CD4-positive, alpha-beta T cell (primary cell): ENCODE data around the gene PTGS1. TPM values are rescaled to one million over a fixed set of nuclear protein-coding genes. Genes with fewer than 3 reads are reported as not detected.

ENCODE experiments used
- ATAC-seq: fragments of 200-7000 bp; cut with Tn5 transposase; one replicate; pipeline ENCODE4 v1.10.0; 2022; ENCODE audit warnings: mild to moderate bottlenecking; ENCODE audit not compliant: poor library complexity
- CTCF ChIA-PET: fragments of 350-600 bp; sonication (Branson Sonifier 250); formaldehyde crosslinking; loops from one replicate; lab custom pipeline; 2021; ENCODE audit warnings: antibody characterized with exemption, inconsistent platforms; lab: Charles Lee
- POLR2A ChIA-PET: fragments of 350-600 bp; sonication (Branson Sonifier 250); formaldehyde crosslinking; loops from one replicate; lab custom pipeline; 2021; ENCODE audit warnings: antibody characterized with exemption, inconsistent platforms; lab: Charles Lee
- DNase-seq, 14 experiments: peaks; one replicate each; pipeline ENCODE4 v3.0.0-alpha.2; 2013 to 2020; ENCODE audit warnings: mixed read lengths in 2 of 14
- H3K27ac ChIP-seq, 2 donors: one replicate each; pipeline versions ENCODE4 v1.5.1 to v1.7.0; 2013; ENCODE audit warnings: low read length in 2 of 2, low read depth in 1 of 2, mild to moderate bottlenecking in 1 of 2
- H3K27me3 ChIP-seq, 2 experiments: 1 replicate in 1 of 2; 2 replicates in 1 of 2; pipeline versions ENCODE4 v1.6.1 to v1.7.0; 2013; ENCODE audit warnings: low read length in 2 of 2, control low read depth in 1 of 2, mild to moderate bottlenecking in 1 of 2, moderate library complexity in 1 of 2; ENCODE audit not compliant: insufficient read depth in 2 of 2, control insufficient read depth in 1 of 2
- H3K36me3 ChIP-seq: one replicate; pipeline ENCODE4 v1.6.1; 2013; ENCODE audit warnings: low read length, control low read depth; ENCODE audit not compliant: insufficient read depth
- H3K4me1 ChIP-seq: one replicate; pipeline ENCODE4 v1.6.1; 2013; ENCODE audit warnings: low read length, control low read depth; ENCODE audit not compliant: insufficient read depth
- H3K4me3 ChIP-seq: one replicate; pipeline ENCODE4 v1.5.1; 2013; ENCODE audit warnings: mild to moderate bottlenecking, low read length, moderate library complexity
- H3K9me3 ChIP-seq, 2 experiments: 1 replicate in 1 of 2; 2 replicates in 1 of 2; pipeline versions ENCODE4 v1.6.1 to v1.7.0; 2013; ENCODE audit warnings: low read length in 2 of 2, mild to moderate bottlenecking in 2 of 2, control low read depth in 1 of 2, moderate library complexity in 1 of 2; ENCODE audit not compliant: control insufficient read depth in 1 of 2, insufficient read depth in 1 of 2
- H3K27ac Mint-ChIP-seq: one replicate; pipeline ENCODE4 v1.8.0; 2020; ENCODE audit warnings: mixed read lengths
- H3K27me3 Mint-ChIP-seq: one replicate; pipeline ENCODE4 v1.8.0; 2021; ENCODE audit warnings: mixed read lengths
- H3K36me3 Mint-ChIP-seq: one replicate; pipeline ENCODE4 v1.8.0; 2021; ENCODE audit warnings: low read depth, mixed read lengths
- H3K4me1 Mint-ChIP-seq: one replicate; pipeline ENCODE4 v1.8.0; 2021; ENCODE audit warnings: low read depth, mixed read lengths
- H3K4me3 Mint-ChIP-seq: one replicate; pipeline ENCODE4 v1.8.0; 2020; ENCODE audit warnings: mild to moderate bottlenecking, mixed read lengths
- H3K9me3 Mint-ChIP-seq: one replicate; pipeline ENCODE4 v1.8.0; 2020; ENCODE audit warnings: mixed read lengths
- intact Hi-C, 2 experiments: fragments of 100-400 bp; cut with DNase I in 1 of 2; cut with micrococcal nuclease in 1 of 2; formaldehyde crosslinking; loops; one replicate each; pipeline versions ENCODE4 v1.15.1 to v1.9.0; 2023 to 2025; cut with DNase I, micrococcal nuclease
- total RNA-seq, 174 experiments: library from RNA in 2 of 174; stranded (reverse) in 2 of 174; gene quantifications; one replicate each; pipeline ENCODE4 v1.2.3 and lab custom pipeline; 2021 to 2026
- TF ChIP-seq, protein P1 (sequence below): fragments of 200-600 bp; IDR thresholded peaks from one replicate; pipeline ENCODE4 v1.8.0; 2022; ENCODE audit warnings: antibody characterized with exemption, mild to moderate bottlenecking

The PTGS1 gene
- total RNA-seq, 2 experiments from 2014 or later, result 0.14 to 0.27 TPM

DNA sequence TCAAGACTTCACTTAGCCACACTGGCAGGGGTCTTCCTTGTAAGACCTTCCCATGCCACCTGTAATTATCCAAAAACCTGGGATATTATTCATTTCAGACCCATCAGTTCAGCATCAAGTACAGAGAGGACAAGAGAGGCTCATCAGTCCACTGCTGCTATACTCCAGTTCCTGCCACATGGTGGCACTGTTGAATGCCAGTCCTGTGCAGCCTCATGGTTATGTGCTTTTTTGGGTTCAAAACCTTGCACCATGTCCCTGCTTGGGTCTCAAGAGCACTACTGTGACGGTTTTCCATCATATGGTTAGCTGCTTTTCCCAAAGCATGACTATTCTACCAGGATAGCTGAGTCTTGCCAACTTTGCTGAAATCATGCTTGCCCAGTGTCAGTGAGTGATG lies 8.5 kb downstream of the PTGS1 start:
- ChIA-PET POLR2A (no interaction called here), CTCF (no interaction called here)
- Histone ChIP-seq H3K36me3 (no peaks in the 10 kb centered on the region), H3K4me3 (no peak overlapping the region), H3K4me1 (no peaks in the 10 kb centered on the region), H3K27me3 (peaks cover 4 to 5% of the 10 kb centered on the region in 2 experiments), H3K9me3 (peaks cover 8 to 12% of the 10 kb centered on the region in 2 experiments), H3K27ac (no peak overlapping the region)
- DNase-seq, result no peak
- H3K27me3 Mint-ChIP-seq, result peaks cover 17% of the 10 kb centered on the region
- no peaks in the 10 kb centered on the region for H3K36me3 Mint-ChIP-seq
- H3K4me1 Mint-ChIP-seq, result no peaks in the 10 kb centered on the region
- ATAC-seq, result no peak
- H3K27ac Mint-ChIP-seq, result no peak overlapping the region
- TF ChIP-seq, protein P1, sequence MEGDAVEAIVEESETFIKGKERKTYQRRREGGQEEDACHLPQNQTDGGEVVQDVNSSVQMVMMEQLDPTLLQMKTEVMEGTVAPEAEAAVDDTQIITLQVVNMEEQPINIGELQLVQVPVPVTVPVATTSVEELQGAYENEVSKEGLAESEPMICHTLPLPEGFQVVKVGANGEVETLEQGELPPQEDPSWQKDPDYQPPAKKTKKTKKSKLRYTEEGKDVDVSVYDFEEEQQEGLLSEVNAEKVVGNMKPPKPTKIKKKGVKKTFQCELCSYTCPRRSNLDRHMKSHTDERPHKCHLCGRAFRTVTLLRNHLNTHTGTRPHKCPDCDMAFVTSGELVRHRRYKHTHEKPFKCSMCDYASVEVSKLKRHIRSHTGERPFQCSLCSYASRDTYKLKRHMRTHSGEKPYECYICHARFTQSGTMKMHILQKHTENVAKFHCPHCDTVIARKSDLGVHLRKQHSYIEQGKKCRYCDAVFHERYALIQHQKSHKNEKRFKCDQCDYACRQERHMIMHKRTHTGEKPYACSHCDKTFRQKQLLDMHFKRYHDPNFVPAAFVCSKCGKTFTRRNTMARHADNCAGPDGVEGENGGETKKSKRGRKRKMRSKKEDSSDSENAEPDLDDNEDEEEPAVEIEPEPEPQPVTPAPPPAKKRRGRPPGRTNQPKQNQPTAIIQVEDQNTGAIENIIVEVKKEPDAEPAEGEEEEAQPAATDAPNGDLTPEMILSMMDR, result no peak
- peaks cover 2% of the 10 kb centered on the region for H3K9me3 Mint-ChIP-seq
- intact Hi-C loops, result no loop called here
- no peak overlapping the region for H3K4me3 Mint-ChIP-seq

DNA sequence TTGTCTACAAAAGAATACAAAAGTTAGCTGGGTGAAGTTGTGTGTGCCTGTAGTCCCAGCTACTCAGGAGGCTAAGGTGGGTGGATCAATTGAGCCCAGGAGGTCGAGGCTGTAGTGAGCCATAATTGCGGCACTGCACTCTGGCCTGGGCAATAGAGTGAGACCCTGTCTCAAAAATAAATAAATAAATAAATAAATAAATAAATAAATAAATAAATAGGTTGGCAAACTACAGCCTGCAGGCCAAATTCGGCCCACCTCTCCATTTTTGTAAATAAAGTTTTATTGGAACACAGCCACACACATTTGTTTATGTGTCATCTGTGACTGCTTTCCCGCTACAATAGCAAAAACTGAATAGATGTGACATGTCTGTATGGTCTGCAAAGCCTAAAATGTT lies 9.5 kb downstream of the PTGS1 start:
- no peaks in the 10 kb centered on the region for H3K36me3 Mint-ChIP-seq
- POLR2A ChIA-PET, result no interaction called here
- Histone ChIP-seq H3K4me1 (no peaks in the 10 kb centered on the region), H3K4me3 (no peak overlapping the region), H3K36me3 (no peaks in the 10 kb centered on the region), H3K9me3 (peaks cover 8 to 12% of the 10 kb centered on the region in 2 experiments), H3K27ac (no peak overlapping the region), H3K27me3 (peaks cover 4 to 5% of the 10 kb centered on the region in 2 experiments)
- no peaks in the 10 kb centered on the region for H3K4me1 Mint-ChIP-seq
- CTCF ChIA-PET, result no interaction called here
- H3K27ac Mint-ChIP-seq, result no peak overlapping the region
- no peak for ATAC-seq
- TF ChIP-seq, protein P1, result no peak
- intact Hi-C loops, result no loop called here
- peaks cover 12% of the 10 kb centered on the region for H3K27me3 Mint-ChIP-seq
- H3K9me3 Mint-ChIP-seq, result peaks cover 2% of the 10 kb centered on the region
- DNase-seq, result no peak
- H3K4me3 Mint-ChIP-seq, result no peak overlapping the region

DNA sequence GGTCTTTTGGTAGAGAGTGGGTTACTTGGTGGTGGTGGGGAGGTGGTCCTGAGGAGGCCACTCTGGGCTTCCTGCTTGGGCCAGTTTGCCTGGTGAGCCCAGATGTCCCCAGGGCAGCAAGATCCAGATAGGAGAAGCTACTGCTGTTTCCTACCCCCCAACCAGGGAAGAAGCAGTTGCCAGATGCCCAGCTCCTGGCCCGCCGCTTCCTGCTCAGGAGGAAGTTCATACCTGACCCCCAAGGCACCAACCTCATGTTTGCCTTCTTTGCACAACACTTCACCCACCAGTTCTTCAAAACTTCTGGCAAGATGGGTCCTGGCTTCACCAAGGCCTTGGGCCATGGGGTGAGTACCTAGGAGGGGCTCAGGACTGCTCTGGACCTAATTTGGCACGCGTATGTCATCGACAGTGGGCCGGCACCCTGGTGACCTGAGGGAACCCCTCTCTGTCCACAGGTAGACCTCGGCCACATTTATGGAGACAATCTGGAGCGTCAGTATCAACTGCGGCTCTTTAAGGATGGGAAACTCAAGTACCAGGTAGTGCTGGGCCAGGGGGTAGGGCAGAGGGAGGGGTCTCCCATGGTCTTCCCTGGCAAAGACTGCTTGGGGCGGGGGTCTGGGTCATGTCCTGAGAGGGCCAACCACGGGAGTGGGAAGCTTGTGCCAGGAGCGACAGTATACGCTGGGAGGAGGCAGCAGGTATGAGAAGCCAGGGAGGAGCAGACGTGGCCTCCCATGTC lies 10.6 kb downstream of the PTGS1 start:
- no peak for DNase-seq
- peaks cover 2% of the 10 kb centered on the region for H3K9me3 Mint-ChIP-seq
- CTCF ChIA-PET, result no interaction called here
- no peak overlapping the region for H3K4me3 ChIP-seq
- TF ChIP-seq, protein P1, result no peak
- H3K4me3 Mint-ChIP-seq, result no peak overlapping the region
- H3K36me3 ChIP-seq, result no peaks in the 10 kb centered on the region
- no peak for ATAC-seq
- H3K27ac Mint-ChIP-seq, result no peak overlapping the region
- POLR2A ChIA-PET, result no interaction called here
- no peaks in the 10 kb centered on the region for H3K4me1 ChIP-seq
- H3K36me3 Mint-ChIP-seq, result no peaks in the 10 kb centered on the region
- H3K4me1 Mint-ChIP-seq, result no peaks in the 10 kb centered on the region
- no peak overlapping the region for H3K27ac ChIP-seq
- intact Hi-C loops, result no loop called here
- peaks cover 4 to 5% of the 10 kb centered on the region in 2 experiments for H3K27me3 ChIP-seq
- peaks cover 12% of the 10 kb centered on the region for H3K27me3 Mint-ChIP-seq
- peaks cover 8 to 12% of the 10 kb centered on the region in 2 experiments for H3K9me3 ChIP-seq
